NCI-H82 (cell line): ENCODE measurements around the gene DLX3.
A peak's percentile ranks its signal among the peaks of the same experiment; 100 is the strongest.

Experiments used
- DNase-seq: peaks from one replicate; lab custom pipeline; 2025; lab: John Stamatoyannopoulos, UW

The DLX3 gene

DNA sequence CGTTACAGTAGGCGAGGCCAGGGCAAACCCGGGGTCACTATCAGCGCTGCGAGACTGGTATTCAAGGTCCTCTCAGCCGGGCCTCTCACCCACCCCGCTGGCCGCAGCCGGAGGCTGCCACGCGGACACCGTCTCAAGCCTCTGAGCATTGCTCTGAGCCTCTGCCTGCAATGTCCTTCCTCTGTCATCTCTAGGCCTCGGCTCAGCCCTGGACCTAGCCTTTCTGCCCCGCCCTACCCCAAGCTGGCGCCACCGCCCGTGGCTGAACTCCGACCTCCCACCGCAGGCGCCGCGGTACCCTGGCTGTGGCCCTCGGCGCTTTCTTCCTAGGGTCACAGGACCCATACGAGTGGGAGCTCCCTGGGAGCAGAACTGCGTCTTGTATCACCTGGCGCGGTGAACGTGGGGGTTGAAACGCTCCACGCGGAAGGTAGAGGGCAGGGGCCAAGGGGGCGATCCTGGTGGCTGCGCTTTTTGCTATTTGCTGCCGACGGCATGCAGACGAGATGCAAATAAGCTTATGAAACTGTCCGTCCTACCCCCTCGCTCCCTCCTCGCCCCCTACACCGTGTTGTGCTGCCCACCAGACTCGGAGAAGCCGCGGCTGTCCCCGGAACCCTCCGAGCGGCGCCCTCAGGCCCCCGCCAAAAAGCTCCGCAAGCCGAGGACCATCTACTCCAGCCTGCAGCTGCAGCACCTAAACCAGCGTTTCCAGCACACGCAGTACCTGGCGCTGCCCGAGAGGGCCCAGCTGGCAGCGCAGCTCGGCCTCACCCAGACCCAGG, 22.3 kb downstream of the DLX3 start:
- no peak for DNase-seq

DNA sequence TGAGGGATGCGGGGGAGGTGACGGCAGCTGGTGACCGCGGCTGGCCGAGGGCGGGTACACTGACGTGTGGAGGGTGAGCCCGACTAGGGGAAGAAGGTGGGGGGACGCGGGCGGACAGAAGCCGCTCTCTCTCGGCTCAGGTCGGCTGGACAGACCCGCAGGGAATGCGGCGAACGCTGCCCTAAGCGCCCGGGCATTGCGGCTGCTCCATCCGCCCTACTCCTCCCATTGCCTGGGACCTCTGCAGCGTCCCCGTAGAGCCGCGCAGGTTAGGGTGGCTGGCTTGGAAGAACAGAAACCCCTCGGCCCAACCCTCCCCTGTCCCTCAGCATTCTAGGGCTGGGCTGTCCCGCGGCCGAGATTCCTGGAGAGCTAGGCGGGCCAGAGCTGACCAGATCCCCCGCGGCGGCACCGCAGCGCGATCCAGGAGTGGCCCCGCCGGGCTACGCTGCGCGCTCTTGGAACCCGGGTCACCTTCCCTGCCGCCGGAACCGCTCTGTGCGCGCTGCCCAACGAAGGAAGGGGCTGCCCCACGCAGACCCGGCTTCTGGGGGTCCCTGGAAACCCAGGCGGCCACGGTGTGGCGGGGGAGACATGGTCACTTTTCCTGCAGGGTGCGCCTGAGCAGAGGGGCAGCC, 23.1 kb downstream of the DLX3 start:
- peak; percentile 64 for DNase-seq

GRCh38 chr17:49971199-49971847, 23.7 kb downstream of the DLX3 start:
- DNase-seq = no peak

GRCh38 chr17:49970498-49970897, 24.5 kb downstream of the DLX3 start:
- no peak for DNase-seq

GRCh38 chr17:49969795-49970389, 25.1 kb downstream of the DLX3 start:
- DNase-seq = no peak

DNA sequence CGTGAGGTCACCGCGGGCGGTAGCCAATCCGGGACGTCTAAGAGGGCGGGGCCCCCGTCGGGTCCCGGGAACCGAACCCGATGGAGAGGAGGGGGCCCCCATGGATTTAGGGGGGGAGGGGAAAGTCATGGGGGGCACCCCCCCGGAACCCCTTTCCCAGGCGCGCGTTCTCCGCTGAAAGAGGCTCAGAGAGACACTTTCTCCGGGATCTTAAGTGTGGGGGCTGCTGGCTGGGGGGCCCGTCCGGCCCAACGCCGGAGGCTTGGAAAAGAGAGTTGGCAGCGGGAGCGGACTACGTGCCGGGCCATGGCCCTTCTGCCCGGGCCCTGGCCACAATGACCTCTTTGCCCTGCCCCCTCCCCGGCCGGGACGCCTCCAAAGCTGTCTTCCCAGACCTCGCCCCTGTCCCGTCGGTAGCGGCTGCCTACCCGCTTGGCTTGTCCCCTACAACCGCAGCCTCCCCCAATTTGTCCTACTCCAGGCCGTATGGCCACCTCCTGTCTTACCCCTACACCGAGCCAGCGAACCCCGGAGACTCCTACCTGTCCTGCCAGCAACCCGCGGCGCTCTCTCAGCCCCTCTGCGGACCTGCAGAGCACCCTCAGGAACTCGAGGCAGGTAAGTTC, 25.8 kb downstream of the DLX3 start, which contains the start of gene DLX4:
Gene DLX4, plus strand, starts transcription at position 57 of the 626 bp plus-strand sequence. Its CDS starts 279 bp downstream, at position 336.
- no peak for DNase-seq

- peak; percentile 96 for DNase-seq
Observed at GRCh38 chr17:49968405-49969133, 26.5 kb downstream of the DLX3 start.

DNA sequence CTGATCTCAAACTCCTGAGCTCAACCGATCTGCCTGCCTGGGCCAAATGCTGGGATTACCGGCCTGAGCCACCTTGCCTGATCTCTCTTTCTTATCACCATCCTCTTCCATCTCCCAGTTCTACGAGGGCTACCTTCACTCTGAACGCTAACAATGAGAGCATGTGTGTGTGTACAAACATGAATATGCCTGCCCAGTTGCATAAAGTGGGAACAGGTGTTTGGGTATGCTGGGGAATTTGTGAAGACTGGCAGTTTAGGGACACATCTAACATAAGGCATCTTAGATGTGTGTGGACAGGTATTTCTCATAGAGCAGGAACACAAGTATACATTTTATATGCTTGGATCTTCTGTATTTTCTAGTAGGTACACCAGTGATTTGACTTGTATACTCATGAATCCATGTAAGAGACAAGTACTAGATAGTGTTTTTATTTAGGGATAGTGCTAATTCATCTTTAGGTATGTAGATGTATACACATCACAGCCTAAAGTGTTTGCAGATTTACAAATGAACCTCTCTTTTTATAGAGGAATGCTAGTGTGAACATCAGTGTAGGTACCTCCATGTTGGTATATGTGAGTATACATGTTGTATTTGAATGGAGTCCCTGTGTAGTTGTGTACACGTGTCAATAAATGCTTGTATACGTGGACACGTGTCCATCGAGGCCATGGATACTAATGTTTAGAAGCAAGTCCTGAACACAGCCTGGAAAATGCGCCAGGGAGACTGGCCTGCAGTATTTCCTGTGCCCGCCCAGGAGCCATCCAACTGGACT, 27.2 kb downstream of the DLX3 start:
- no peak for DNase-seq

GRCh38 chr17:49967205-49967604, 27.8 kb downstream of the DLX3 start:
- DNase-seq = no peak

GRCh38 chr17:49966767-49967166, 28.3 kb downstream of the DLX3 start:
- no peak for DNase-seq

GRCh38 chr17:49965524-49965909, 29.5 kb downstream of the DLX3 start:
- no peak for DNase-seq

DNA sequence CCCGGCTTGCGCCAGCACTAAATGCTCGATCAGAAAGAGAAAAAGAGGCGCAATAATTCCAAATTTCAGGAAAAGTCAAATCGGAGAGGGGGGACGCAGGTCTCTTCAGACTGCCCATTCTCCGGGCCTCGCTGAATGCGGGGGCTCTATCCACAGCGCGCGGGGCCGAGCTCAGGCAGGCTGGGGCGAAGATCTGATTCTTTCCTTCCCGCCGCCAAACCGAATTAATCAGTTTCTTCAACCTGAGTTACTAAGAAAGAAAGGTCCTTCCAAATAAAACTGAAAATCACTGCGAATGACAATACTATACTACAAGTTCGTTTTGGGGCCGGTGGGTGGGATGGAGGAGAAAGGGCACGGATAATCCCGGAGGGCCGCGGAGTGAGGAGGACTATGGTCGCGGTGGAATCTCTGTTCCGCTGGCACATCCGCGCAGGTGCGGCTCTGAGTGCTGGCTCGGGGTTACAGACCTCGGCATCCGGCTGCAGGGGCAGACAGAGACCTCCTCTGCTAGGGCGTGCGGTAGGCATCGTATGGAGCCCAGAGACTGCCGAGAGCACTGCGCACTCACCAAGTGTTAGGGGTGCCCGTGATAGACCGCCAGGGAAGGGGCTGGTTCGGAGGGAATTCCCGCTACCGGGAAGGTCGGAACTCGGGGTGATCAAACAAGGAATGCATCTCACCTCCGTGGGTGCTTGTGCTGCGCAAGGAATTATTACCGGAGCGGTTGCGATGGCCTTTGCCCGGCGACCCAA, 30.1 kb downstream of the DLX3 start:
- no peak for DNase-seq

DNA sequence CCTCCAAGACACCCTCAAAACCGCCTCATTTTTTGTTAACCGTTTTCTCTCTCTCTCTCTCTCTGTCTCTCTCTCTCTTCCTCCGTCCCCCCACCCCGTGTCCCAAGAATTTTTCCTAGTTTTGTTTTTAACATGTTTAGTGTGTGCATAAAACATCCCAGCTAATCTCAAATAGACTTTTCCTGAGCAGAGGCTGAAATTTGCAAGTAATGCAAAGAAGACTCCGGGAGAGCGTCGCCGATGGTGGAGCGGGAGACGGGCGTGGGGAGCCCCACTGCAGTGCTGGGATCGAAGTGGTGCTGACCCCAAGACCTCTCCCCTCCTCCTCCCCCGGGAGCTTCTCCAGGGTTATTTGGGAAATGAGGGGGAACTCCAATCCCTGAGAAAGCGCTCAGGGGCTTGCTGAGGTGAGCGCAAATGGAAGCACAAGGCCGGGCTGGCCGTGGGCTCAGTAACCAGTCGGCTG, 30.7 kb downstream of the DLX3 start:
- no peak for DNase-seq

- no peak for DNase-seq
Observed at GRCh38 chr17:49963626-49964302, 31.3 kb downstream of the DLX3 start.

GRCh38 chr17:49963309-49963625, 31.8 kb downstream of the DLX3 start:
- DNase-seq = no peak

GRCh38 chr17:49962599-49963308, 32.3 kb downstream of the DLX3 start:
- no peak for DNase-seq

DNA sequence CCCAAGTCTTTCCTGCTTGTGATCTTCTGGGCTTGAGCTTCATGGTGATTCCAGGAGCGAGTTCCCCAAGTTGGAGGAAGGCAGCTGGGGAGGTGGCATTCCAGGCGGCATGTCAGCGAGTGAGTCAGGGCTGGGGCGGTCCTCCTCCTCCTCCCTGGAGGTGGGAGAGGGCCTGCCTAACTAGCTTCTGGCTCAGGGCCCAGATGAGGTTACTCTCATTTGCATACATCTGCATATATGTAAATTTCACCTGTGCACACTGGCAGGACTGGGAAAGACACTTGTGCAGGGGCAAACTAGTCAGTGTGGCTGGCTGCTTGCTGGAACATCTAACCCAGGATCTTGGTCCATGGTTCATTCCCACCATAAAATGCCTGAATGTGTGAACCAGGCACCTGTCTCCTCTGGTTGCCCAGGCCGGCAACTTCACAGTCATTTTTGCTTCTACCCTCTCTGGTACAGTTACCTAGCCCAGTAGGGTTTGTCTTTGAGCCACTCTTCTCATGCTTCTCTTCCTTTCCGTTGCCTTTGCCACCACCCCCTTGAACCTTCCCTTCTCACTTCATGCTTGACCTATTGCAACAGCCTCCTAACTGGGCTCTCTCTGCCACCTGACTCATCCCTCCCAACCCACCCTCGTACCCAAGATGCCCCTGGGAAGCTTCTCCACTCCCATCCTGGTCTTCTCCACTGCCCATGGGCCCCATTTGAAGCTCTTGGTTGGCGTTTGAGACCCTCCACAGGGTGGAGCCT, 35.7 kb downstream of the DLX3 start:
- DNase-seq = no peak

GRCh38 chr17:49958723-49959122, 36.3 kb downstream of the DLX3 start:
- no peak for DNase-seq
